ENCODE data around the gene ADAMTS16.

DNA sequence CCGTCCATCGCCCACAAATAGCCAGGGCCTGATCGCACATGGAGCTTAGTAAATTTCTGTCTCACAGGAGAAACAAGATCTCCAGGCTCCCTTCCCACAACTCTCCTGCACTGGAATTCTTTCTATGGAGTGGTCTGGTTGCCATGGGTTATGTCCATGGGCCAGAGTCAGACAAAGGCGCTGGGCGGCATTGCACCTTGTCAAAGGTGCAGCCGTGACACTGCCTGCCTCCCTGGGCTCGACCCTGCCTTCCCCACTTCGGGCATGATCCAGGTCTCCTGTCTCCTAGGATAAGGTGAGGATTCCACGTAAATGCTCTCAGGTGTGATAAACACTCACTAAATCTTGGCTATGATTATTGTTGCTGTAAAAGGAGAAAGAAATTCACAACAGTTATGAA, 130.0 kb downstream of the ADAMTS16 start:
- TF ChIP-seq, protein P1, sequence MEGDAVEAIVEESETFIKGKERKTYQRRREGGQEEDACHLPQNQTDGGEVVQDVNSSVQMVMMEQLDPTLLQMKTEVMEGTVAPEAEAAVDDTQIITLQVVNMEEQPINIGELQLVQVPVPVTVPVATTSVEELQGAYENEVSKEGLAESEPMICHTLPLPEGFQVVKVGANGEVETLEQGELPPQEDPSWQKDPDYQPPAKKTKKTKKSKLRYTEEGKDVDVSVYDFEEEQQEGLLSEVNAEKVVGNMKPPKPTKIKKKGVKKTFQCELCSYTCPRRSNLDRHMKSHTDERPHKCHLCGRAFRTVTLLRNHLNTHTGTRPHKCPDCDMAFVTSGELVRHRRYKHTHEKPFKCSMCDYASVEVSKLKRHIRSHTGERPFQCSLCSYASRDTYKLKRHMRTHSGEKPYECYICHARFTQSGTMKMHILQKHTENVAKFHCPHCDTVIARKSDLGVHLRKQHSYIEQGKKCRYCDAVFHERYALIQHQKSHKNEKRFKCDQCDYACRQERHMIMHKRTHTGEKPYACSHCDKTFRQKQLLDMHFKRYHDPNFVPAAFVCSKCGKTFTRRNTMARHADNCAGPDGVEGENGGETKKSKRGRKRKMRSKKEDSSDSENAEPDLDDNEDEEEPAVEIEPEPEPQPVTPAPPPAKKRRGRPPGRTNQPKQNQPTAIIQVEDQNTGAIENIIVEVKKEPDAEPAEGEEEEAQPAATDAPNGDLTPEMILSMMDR (IDR thresholded peaks at IDR 0.05; ENCODE audit: low read length): no peak
- TF ChIP-seq EZH2 (optimal IDR thresholded peaks at IDR 0.05; ENCODE audit: low read depth, low read length): no peak
- no peak for TF ChIP-seq EZH2phosphoT487 (IDR thresholded peaks at IDR 0.05; ENCODE audit: low read length)

All from MM.1S (cell line).